GM19099 (cell line): Measurements from ENCODE around the gene SYT7.

Source experiments
- POLR2A ChIP-seq: IDR thresholded peaks from 3 replicates; pipeline ENCODE4 v1.6.1; 2011; ENCODE audit warnings: low read depth; ENCODE audit not compliant: insufficient read length; ENCODE audit errors: extremely low read depth

The SYT7 gene

DNA sequence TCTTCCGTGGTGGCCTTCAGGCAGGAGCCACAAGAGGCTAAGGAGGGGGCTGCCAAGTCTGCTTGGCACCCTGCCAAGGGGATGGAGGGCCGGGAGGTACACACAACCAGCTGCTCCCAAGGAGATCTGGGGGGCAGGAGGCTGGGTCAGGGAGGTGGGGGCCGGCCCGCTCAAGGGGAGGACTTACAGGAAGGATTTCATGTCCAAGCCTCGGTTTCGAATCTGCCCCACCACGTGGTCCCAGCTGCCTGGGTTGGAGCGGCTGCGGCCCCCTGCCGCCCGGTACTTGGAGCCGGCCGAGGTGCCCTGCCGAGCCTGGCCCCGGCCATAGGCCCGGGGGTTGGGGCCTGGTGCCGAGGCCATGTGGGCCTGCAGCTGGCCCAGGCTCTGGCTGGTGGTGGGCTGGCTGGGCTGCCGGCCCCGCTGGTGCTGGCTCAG, 38.8 kb downstream of the SYT7 start:
- TF ChIP-seq POLR2A = no peak

- TF ChIP-seq POLR2A = no peak
These were observed 39.3 kb downstream of the SYT7 start for GRCh38 chr11:61541598-61541997.

DNA sequence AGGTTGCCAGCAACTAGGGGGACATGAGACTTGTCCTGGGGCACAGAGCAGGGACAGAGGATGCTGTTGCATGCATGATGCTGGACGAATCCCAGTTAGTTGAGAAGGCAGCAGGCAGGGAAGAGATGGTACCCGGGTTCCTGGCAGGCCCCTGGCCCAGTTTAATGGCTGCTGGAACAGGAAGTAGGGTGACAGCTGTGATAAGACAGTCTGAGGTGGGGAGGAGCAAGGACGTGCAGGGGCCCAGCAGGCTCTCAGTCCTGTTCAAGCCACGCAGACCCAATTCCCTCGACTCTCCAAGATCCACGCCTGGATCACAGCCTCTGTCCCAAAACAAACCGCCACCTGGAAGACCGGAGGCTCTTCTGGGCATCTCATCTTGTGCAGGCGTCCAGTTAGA, 40.3 kb downstream of the SYT7 start:
- no peak for TF ChIP-seq POLR2A

DNA sequence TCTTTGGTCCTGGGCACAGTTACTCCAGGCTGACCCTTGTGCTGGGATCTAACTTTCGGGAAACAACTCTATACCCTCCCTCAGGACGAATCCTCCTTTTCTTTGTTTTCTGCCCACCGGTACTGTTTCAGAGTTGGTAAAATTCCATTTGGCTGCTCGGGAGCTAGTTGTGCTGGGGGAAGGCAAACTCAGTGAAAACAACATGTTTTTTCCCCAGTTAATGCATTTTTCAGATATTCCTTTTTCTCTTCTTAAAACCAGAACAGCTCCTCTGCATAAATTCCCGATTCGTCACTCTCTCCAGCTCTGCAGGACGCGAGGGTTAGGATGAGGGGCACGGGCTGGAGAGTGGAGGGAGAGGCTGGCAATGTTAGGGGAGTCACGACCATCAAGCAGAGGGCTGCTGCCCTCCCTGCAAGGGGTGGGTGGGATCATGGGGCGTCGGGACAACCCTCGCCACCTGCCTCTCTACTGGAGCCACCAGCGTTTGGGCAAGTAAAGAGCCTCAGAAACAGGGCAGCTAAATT, 41.0 kb downstream of the SYT7 start:
- TF ChIP-seq POLR2A = no peak

GRCh38 chr11:61539006-61539405, 41.9 kb downstream of the SYT7 start:
- TF ChIP-seq POLR2A = no peak

DNA sequence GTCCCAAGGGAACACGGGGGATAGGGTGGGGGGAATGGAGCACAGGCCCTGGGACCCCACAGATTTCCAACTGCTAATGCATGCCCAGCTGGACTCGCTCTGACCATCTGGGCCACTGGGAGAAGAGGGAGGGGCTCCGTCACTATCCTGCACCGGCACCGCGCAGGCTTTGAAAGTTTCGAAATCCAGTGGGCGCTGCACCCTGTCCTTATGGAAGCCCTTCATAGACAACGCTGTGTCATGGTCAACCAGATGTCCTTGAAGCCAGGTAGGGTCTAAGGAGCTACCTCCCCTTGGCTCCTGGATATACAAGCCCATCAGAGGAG, 42.3 kb downstream of the SYT7 start:
- no peak for TF ChIP-seq POLR2A

DNA sequence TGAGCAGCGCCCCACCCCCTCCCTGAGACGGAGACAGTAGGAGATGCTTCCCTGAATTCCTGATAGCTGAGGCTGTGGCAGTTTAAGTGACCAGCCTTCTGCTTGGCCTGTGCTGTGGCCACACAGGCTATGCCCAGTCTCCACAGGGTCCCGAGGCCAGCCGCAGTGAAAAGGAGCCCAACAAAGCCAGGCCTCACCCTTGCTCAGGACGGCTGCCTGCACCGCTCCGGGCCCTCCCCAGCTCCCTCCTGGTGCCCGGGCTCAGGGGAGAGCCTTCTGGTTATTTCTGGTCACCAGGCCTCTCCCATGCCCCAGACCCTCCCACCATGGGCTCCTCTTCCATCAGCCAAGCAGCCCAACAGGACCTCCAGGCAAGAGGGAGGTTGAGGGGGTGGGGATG, 43.5 kb downstream of the SYT7 start:
- TF ChIP-seq POLR2A = no peak

DNA sequence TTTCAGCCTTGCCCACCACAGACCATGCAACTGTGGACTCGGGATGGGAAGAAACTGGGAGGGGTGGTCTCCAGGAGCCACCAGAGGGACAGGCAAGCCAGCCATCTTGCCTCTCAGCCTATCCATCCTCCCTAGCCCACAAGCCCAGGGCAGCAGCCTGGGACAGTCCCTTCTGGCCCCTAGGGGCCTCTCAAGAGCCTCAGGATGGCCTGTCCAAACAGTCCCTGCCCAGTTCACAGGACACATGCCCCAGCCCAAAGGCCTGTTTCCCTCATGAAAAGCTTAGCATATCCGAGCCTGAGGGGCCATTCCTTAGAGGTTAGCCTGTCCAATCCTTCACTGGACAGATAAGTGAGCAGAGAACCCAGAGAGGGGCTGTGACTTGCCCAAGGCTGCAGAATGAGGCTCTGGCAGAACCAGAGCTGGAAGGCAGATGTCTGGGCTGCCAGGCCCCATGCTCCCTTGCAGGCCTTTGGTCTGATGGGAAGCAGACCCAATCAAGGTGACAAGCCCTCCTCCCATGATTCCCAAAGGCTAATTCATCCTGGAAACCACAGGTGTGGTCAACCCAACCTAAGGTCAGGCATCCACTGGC, 44.1 kb downstream of the SYT7 start:
- no peak for TF ChIP-seq POLR2A

- TF ChIP-seq POLR2A = no peak
These were observed 44.7 kb downstream of the SYT7 start for GRCh38 chr11:61535998-61536675.

DNA sequence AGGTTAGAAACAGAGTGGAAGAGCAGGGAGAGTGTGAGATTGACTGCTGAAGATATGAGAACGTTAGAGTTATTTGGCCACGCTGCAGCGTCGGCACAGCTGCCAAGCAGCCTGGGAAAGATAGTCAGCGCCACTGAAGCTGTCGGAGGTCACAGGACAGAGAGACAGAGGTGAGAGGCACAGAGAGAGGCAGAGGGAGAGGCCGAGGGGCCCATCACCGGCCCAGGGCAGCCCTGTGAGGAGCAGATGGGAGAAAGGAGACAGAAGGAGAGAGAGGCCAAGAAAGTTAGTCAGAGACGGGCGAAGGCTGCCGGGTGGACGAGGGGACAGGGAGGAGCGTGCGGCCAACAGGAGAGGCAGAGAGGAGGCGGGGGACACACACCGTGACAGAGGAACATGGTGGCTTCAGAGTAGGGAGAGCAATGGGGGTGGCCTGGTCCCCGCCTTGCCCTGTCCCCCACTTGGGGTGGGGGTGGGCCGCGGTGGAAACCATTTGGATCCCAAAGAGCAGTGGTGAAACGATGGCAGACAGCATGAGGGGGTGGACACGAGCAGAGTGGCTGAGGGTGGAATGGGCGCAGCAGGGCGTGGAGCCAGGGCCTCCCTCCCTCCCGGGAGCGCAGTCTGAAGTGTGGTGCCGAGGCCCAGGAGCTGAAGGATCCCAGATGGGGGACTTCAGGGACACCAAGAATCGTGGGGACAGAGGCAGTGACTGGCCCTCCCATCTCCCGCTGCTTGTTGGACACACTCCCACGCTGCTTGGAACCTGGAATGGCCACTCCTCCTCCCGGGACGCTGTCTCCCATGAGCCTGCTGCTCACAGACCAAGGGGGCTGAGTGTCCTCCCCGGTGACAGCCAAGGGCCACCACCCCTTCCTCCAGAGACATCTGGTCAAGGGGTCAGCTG, 45.7 kb downstream of the SYT7 start:
- no peak for TF ChIP-seq POLR2A

- no peak for TF ChIP-seq POLR2A
These were observed 46.6 kb downstream of the SYT7 start for GRCh38 chr11:61534025-61534932.

DNA sequence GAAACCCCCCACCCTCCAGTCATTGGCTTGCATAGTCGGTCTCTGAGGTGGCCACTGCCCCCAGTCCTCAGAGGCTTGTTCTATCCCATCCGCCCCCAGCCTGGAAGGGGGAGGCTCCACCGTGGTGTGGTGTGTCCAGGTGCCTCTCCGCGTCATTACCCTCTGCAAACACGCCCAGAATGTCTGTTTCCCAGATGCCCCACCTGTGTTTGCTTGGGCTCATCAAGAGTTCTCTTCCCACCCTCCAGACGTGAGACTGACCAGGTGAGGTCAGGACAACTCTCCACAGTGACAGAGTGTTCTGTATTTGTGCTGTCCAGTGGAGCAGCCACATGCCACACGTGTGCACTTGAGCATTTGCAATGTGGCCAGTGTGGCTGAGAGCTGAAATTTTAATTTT, 47.5 kb downstream of the SYT7 start:
- TF ChIP-seq POLR2A = no peak

DNA sequence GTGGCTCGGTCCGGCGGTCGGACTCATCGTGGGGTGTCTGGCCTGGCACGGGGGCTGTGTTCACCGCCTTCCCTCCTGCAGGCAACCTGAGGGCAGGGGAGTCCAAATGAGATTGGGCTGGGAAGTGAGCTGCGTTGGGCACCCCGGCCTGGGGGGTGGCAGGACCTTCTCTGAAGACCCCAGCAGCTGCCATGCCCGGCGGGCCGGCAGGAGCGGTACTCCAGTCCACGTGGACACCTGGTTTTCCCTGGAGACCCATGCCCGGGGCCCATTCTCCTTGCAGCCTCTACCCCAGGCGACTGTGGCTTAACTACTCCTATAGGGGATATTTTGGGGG, 47.9 kb downstream of the SYT7 start:
- no peak for TF ChIP-seq POLR2A

- no peak for TF ChIP-seq POLR2A
These were observed 48.5 kb downstream of the SYT7 start for GRCh38 chr11:61532134-61533038.
